Measurements from ENCODE around the gene SLIT1.

DNA sequence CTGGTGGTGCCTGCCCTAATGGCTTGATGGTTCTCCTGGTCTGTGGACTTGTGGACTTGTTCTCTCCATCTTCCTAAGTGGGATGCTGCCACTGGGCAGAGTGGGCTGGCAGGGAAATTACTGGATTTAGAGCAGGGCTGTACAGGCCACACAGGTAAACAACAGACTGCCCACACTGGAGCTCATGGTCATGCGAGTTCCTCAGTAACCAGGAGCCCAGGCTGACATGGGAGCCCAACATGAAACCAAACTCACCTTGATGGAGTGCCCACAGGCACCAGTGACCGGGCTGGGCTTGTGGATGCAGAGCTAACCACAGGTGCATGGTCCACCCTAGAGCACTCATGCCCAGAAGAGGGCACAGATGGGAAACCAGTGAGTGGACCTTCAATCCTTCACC is 116.7 kb downstream of the SLIT1 start:
- TF ChIP-seq, protein P1, sequence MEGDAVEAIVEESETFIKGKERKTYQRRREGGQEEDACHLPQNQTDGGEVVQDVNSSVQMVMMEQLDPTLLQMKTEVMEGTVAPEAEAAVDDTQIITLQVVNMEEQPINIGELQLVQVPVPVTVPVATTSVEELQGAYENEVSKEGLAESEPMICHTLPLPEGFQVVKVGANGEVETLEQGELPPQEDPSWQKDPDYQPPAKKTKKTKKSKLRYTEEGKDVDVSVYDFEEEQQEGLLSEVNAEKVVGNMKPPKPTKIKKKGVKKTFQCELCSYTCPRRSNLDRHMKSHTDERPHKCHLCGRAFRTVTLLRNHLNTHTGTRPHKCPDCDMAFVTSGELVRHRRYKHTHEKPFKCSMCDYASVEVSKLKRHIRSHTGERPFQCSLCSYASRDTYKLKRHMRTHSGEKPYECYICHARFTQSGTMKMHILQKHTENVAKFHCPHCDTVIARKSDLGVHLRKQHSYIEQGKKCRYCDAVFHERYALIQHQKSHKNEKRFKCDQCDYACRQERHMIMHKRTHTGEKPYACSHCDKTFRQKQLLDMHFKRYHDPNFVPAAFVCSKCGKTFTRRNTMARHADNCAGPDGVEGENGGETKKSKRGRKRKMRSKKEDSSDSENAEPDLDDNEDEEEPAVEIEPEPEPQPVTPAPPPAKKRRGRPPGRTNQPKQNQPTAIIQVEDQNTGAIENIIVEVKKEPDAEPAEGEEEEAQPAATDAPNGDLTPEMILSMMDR (IDR thresholded peaks at IDR 0.05; ENCODE audit: low read length), result no peak
- TF ChIP-seq EZH2 (IDR thresholded peaks at IDR 0.05; ENCODE audit: borderline replicate concordance, low read length), result no peak
